HCT116 (cell line): ENCODE measurements around the gene NDUFV3. TPM values are rescaled to one million over a fixed set of nuclear protein-coding genes. Genes with fewer than 3 reads are reported as not detected.

Experiments used
- ATAC-seq: fragments of 200-7000 bp; cut with Tn5 transposase; 2 replicates; pipeline ENCODE4 v1.9.1; 2020; ENCODE audit warnings: mild to moderate bottlenecking, moderate library complexity
- BruUV-seq: library from RNA; stranded (reverse); fragments of 400-500 nt; replicated peaks from 2 replicates; lab custom pipeline; 2021; lab: Mats Ljungman, UMichigan
- CTCF ChIA-PET: fragments of 300-600 bp; sonication (Branson Sonifier 250); formaldehyde crosslinking; loops from one replicate; lab custom pipeline; 2021; ENCODE audit warnings: antibody characterized with exemption; lab: Charles Lee
- POLR2A ChIA-PET: fragments of 300-600, 350-600 bp; sonication (Branson Sonifier 250); formaldehyde crosslinking; loops from one replicate; lab custom pipeline; 2021; ENCODE audit warnings: antibody characterized with exemption; lab: Charles Lee
- RAD21 ChIA-PET, 2 experiments: fragments of 300-600 bp; sonication (Branson Sonifier 250); formaldehyde crosslinking; loops; one replicate each; lab custom pipeline; 2023; ENCODE audit warnings: low total read pairs in 2 of 2; ENCODE audit not compliant: uncharacterized antibody in 2 of 2, unreplicated experiment in 2 of 2, low non-redundant PET in 1 of 2; lab: Charles Lee
- DNase-seq: peaks from one replicate; pipeline ENCODE4 v3.0.0-alpha.2; 2010; ENCODE audit warnings: low read depth, low spot score
- H2AFZ ChIP-seq: fragments of 200-600 bp; shearing (Covaris generic), sonication (generic); 2 replicates; pipeline ENCODE4 v1.6.1; 2017; ENCODE audit warnings: low read depth, mixed run types, mixed read lengths, antibody characterized with exemption, low read length; ENCODE audit not compliant: poor library complexity, severe bottlenecking
- H3K27ac ChIP-seq: 2 replicates; pipeline ENCODE4 v1.5.1; 2012; ENCODE audit warnings: low read depth, low read length
- H3K27me3 ChIP-seq: fragments of 200-600 bp; sonication (generic); 2 replicates; pipeline ENCODE4 v1.6.1; 2016; ENCODE audit warnings: mixed run types, low read length, mixed read lengths; ENCODE audit not compliant: insufficient read depth
- H3K36me3 ChIP-seq, 2 experiments: fragments of 200-500 bp in 1 of 2; fragments of 200-600 bp in 1 of 2; sonication (Bioruptor generic) in 1 of 2; sonication (generic) in 1 of 2; 2 replicates each; pipeline versions ENCODE4 v1.5.1 to v1.6.1; 2014 to 2016; ENCODE audit warnings: low read length in 2 of 2, inconsistent platforms in 1 of 2, mixed read lengths in 1 of 2, mixed run types in 1 of 2; ENCODE audit not compliant: insufficient read depth in 2 of 2, control insufficient read depth in 1 of 2
- H3K4me1 ChIP-seq, 2 experiments: fragments of 200-600 bp in 1 of 2; sonication (generic) in 1 of 2; 2 replicates each; pipeline versions ENCODE4 v1.5.1 to v1.6.1; 2012 to 2017; ENCODE audit warnings: low read length in 2 of 2, inconsistent platforms in 1 of 2, mild to moderate bottlenecking in 1 of 2, mixed read lengths in 1 of 2, mixed run types in 1 of 2, moderate library complexity in 1 of 2; ENCODE audit not compliant: insufficient read depth in 2 of 2, control insufficient read depth in 1 of 2
- H3K4me2 ChIP-seq: fragments of 200-600 bp; sonication (generic); 2 replicates; pipeline ENCODE4 v1.6.1; 2017; ENCODE audit warnings: mixed run types, low read length, mixed read lengths
- H3K4me3 ChIP-seq, 2 experiments: fragments of 200-600 bp in 1 of 2; sonication (generic) in 1 of 2; replicated peaks in 1 of 2; 2 replicates each; pipeline ENCODE4 v1.5.1; 2011 to 2016; ENCODE audit warnings: low read length in 2 of 2, control low read depth in 1 of 2, low read depth in 1 of 2, mild to moderate bottlenecking in 1 of 2, mixed read lengths in 1 of 2, mixed run types in 1 of 2
- H3K79me2 ChIP-seq: fragments of 200-600 bp; sonication (generic); 2 replicates; pipeline ENCODE4 v1.6.1; 2017; ENCODE audit warnings: mild to moderate bottlenecking, mixed run types, low read length, moderate library complexity, mixed read lengths; ENCODE audit not compliant: insufficient read depth
- H3K9ac ChIP-seq: fragments of 200-600 bp; sonication (generic); 2 replicates; pipeline ENCODE4 v1.6.1; 2016; ENCODE audit warnings: low read length, mixed read lengths
- H3K9me2 ChIP-seq: fragments of 200-600 bp; sonication (generic), shearing (Covaris generic); 2 replicates; pipeline ENCODE4 v1.6.1; 2017; ENCODE audit warnings: mixed run types, mild to moderate bottlenecking, moderate library complexity; ENCODE audit not compliant: insufficient read depth
- H3K9me3 ChIP-seq, 2 experiments: fragments of 200-500 bp in 1 of 2; fragments of 200-600 bp in 1 of 2; sonication (Bioruptor generic) in 1 of 2; sonication (generic) in 1 of 2; 2 replicates each; pipeline ENCODE4 v1.6.1; 2014 to 2017; ENCODE audit warnings: low read length in 2 of 2, mixed read lengths in 2 of 2, inconsistent platforms in 1 of 2, low read depth in 1 of 2, mild to moderate bottlenecking in 1 of 2, mixed run types in 1 of 2, moderate library complexity in 1 of 2; ENCODE audit not compliant: control insufficient read depth in 1 of 2, insufficient read depth in 1 of 2
- H4K20me1 ChIP-seq: fragments of 200-600 bp; sonication (generic), shearing (Covaris generic); 2 replicates; pipeline ENCODE4 v1.6.1; 2017; ENCODE audit warnings: mixed run types, mild to moderate bottlenecking, moderate library complexity; ENCODE audit not compliant: insufficient read depth
- ATF3 ChIP-seq: IDR thresholded peaks from 2 replicates; pipeline ENCODE4 v1.6.1; 2012
- CEBPB ChIP-seq: IDR thresholded peaks from 2 replicates; pipeline ENCODE4 v1.6.1; 2012; ENCODE audit warnings: low read depth
- CTCF ChIP-seq, 3 experiments: fragments of 200-600 bp in 1 of 3; sonication (generic) in 1 of 3; IDR thresholded peaks in 2 of 3; conservative IDR thresholded peaks in 1 of 3; 2 replicates each; pipeline ENCODE4 v1.5.1; 2012 to 2017; ENCODE audit warnings: low read depth in 2 of 3, low read length in 2 of 3, antibody characterized with exemption in 1 of 3, borderline replicate concordance in 1 of 3, control low read depth in 1 of 3, mild to moderate bottlenecking in 1 of 3, mixed read lengths in 1 of 3, mixed run types in 1 of 3, moderate library complexity in 1 of 3; ENCODE audit not compliant: insufficient read depth in 1 of 3
- EGR1 ChIP-seq: IDR thresholded peaks from 2 replicates; pipeline ENCODE4 v1.6.1; 2012; ENCODE audit warnings: low read depth
- ELF1 ChIP-seq: IDR thresholded peaks from 2 replicates; pipeline ENCODE4 v1.6.1; 2012; ENCODE audit warnings: low read depth, borderline replicate concordance
- EZH2phosphoT487 ChIP-seq: fragments of 200-600 bp; IDR thresholded peaks from 2 replicates; pipeline ENCODE4 v1.6.1; 2018; ENCODE audit warnings: antibody characterized with exemption, borderline replicate concordance
- FOSL1 ChIP-seq: IDR thresholded peaks from 2 replicates; pipeline ENCODE4 v1.6.1; 2012; ENCODE audit warnings: low read depth
- REST ChIP-seq: IDR thresholded peaks from 2 replicates; pipeline ENCODE4 v1.6.1; 2012; ENCODE audit warnings: low read depth
- SP1 ChIP-seq: IDR thresholded peaks from 2 replicates; pipeline ENCODE4 v1.6.1; 2012; ENCODE audit warnings: low read depth
- YY1 ChIP-seq: IDR thresholded peaks from 2 replicates; pipeline ENCODE4 v1.6.1; 2011; ENCODE audit warnings: low read length, low read depth, moderate library complexity, mild to moderate bottlenecking; ENCODE audit not compliant: insufficient replicate concordance; ENCODE audit errors: extremely low read depth
- ZFX ChIP-seq: fragments of 450-650 bp; IDR thresholded peaks from 2 replicates; pipeline ENCODE4 v1.6.1; 2017
- intact Hi-C: fragments of 100-400 bp; cut with micrococcal nuclease; formaldehyde crosslinking; loops from 2 replicates; pipeline ENCODE4 v1.10.0; 2022
- total RNA-seq: library from RNA; stranded (reverse); gene quantifications from one replicate; pipeline ENCODE4 v1.2.1, GENCODE V29; 2021; ENCODE audit not compliant: unreplicated experiment

Gene NDUFV3
- total RNA-seq, 1 experiment from 2014 or later, result 35.2 TPM

- H3K79me2 ChIP-seq, result peaks cover 99% of the 10 kb centered on the region
- no TSS peak for BruUV-seq
Observed at GRCh38 chr21:42858185-42858847, 34.8 kb upstream of the NDUFV3 start.

More at GRCh38 chr21:42858185-42858847, 34.8 kb upstream of the NDUFV3 start:
- TF ChIP-seq SP1 (no peak), ATF3 (no peak), EZH2phosphoT487 (no peak), ELF1 (no peak), ZFX (no peak), CEBPB (no peak), REST (no peak), FOSL1 (no peak), YY1 (no peak), EGR1 (no peak), CTCF (IDR thresholded peaks at IDR 0.05 in 2 of 3, conservative IDR thresholded peaks at IDR 0.05 in 1 of 3; ENCODE audit: borderline replicate concordance in 1 of 3, insufficient read depth in 1 of 3, low read depth in 2 of 3, low read length in 2 of 3) (no peak)
- no peak overlapping the region for H3K27ac ChIP-seq
- RAD21 ChIA-PET, result no interaction called here
- intact Hi-C loops, result no loop called here
- no peaks in the 10 kb centered on the region for H3K9me2 ChIP-seq
- no peak overlapping the region for H3K4me2 ChIP-seq
- DNase-seq (no peak), ATAC-seq (no peak)
- no peak overlapping the region for H3K9ac ChIP-seq
- POLR2A ChIA-PET, result no interaction called here
- H3K4me3 ChIP-seq, result no peak overlapping the region
- no peaks in the 10 kb centered on the region for H3K27me3 ChIP-seq
- CTCF ChIA-PET, result no interaction called here
- no peaks in the 10 kb centered on the region; the same call in 1 of the 2 replicates for H4K20me1 ChIP-seq
- H3K9me3 ChIP-seq, result no peaks in the 10 kb centered on the region
- H3K36me3 ChIP-seq, result peaks cover 50 to 73% of the 10 kb centered on the region in 2 experiments
- no peak overlapping the region for H2AFZ ChIP-seq
- no peaks in the 10 kb centered on the region for H3K4me1 ChIP-seq
